CD4-positive, alpha-beta T cell treated with Interleukin-15 for 1 hour (primary cell): ENCODE results near the gene CRK.

ENCODE experiments used
- DNase-seq: peaks from one replicate; pipeline ENCODE4 v3.0.0-alpha.2; 2020

CRK gene

DNA sequence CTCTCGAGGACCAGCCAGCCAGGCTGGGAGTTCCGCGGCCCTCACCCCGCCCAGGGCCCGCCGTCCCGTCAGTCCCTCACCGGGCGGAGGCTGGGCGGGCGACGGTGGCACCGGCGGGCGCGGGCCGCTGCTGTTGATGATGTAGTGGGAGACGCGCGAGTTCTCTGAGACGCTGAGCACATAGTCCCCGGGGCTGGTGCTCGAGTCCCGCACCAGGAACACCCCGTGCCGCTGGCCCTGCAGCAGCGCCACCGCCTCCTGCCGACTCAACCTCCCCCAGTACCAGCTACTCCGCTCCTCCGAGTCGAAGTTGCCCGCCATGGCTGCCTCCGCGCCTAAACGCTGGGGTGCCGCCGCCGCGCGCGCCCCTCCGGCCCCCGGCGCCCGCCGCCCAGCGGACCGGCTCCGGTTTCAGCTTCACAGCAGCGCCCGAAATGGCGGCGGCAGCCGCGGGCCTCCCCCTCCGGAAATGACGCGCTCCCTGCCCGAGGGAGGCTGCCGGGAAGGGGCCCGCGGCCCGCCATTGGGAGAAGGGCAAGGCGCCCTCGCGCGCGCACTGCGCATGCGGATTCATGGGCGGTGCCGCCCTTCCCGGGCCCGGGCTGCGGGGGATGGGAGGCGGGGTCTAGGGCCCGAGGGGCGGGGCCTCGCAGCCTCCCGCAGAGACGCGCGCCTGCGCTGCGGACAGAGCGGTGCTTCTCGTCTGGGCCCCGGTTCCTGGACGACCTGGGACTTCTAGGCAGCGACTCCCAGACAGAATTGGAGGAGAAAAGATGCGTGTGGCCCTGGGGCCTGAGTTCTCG, at the start of gene CRK:
Gene CRK, minus strand, starts transcription at position 436 of the 803 bp plus-strand sequence. Its CDS starts 115 bp downstream, at position 321.
- peak; percentile 97 for DNase-seq

DNA sequence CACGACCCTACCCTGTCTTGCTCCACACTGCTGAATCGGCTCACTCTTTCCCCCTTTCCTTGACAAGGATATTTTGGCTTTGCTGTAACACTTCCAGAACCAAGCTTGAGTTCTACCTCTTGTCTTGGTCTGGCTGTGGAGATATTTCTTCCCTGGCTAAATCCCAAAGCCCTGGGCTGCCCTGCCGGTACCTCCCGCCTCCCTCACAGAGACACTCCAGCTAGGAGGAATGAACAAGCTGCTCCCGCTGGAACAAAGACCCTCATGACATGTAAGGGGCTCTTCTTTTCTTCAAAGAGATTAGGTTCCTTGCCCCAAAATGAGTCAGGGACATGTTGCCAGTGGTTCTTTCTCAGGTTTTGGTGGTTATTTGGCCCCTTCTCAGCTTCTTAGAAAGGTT, 49.6 kb upstream of the CRK start:
- DNase-seq = no peak

DNA sequence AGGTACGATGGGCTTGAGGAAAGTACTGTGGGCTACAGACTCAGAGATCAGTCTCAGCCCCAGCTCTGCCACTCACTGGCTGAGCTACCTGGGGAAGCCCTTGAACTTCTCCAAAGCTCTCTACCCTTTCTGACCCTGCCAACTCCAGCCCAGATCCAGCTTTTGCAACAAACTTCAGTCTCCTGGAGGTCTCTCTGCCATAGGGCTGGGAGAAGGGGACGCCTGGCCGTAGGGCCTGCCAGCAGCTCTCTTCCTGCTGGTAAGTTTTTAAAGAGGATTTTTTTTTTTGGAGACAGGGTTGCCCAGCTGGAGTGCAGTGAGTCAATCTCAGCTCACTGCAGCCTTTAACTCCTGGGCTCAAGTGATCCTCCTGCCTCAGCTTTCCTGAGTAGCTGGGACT, 48.8 kb upstream of the CRK start:
- no peak for DNase-seq

DNA sequence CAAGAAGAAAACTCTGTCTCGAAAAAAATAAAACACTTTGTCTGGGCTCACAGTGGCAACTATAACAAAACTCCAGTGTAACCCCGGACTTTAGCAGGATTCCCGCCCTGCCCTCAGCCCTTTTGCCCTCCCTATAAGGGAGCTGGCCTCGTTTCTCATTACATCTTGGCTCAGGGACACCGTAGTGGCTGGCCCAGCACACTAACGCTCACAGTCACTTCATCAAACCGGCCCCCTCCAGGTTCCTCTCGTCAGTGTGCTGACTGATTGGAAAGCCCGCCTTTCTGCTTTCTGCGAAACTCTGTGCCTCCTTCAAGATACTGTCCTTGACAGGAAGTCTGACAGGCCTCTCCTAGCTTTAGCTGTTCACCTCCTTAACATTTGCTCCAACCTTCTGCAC, 47.7 kb upstream of the CRK start:
- DNase-seq = no peak

DNA sequence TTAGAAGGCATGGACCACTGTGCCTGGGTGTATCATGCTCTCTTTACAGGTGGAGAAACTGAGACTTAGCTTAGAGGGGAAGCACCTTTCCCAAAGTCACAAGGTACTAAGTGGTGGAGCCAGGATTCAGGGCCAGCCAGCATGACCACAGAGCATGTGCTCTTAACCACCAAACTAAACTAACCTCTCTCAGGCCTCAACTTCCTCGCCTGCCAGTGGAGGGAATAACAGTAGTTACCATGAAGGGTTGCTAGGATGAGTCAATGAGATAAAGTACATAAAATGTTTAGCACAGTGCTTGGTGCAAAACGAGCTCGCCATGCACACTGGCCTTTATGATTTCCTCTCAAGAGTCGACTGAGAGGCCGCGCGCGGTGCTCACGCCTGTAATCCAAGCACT, 42.8 kb upstream of the CRK start:
- no peak for DNase-seq

- no peak for DNase-seq
Measured at GRCh38 chr17:1498233-1498632, 42.2 kb upstream of the CRK start.

DNA sequence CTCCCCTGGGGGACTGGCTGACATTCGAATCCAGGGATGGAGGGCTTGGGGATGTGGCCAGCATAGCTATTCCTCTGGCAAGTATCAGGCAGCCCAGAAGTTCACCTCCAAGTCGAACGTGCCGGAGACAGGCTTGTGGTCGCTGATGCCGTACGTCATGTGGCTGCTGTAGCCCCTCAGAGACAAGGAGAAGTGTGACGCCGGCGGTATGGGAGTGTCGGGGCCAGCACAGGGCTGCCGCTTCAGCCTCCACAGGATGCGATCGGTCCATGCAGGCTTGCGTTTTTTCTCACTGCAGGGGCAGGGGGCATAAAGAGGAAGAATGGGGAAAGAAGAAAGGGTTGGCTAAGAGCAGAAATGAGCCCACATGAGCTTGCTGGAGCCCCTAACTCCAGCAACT, 41.8 kb upstream of the CRK start:
- DNase-seq = no peak

GRCh38 chr17:1496869-1497268, 40.8 kb upstream of the CRK start:
- DNase-seq = no peak

DNA sequence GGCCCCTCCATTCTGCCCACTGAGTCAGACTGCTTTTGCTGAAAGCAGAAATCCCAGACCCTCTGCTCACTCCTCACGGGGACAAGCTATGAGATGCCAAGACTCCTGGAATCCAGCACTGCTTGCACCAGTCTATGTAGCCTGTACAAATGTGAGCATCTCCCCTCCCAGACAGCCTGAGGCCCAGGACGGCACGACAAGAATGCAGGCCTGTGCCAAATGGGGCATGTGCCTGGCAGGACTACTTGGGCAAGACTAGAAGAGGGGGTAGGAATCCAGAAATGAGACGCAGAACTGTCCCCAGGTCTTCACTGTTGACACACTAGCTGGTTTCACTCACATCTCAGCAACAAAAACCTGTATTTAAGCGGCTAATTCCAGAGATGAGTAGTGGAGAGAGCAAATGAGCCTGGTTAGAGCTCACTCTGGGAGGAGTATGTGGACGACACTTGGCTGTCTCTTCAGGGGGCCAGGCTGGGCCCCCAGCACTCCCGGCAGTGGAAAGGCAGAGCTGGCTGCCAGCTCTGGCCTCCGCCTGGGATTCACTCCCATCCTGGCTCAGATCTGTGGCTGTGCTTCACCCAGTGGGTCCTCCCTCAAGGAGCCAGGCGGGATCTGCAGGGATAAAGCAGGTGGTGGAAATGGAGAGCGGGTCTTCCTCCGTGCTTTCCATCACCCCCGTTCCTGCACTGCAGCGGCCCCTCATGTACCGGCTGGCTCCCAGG, 39.4 kb upstream of the CRK start:
- DNase-seq = no peak

DNA sequence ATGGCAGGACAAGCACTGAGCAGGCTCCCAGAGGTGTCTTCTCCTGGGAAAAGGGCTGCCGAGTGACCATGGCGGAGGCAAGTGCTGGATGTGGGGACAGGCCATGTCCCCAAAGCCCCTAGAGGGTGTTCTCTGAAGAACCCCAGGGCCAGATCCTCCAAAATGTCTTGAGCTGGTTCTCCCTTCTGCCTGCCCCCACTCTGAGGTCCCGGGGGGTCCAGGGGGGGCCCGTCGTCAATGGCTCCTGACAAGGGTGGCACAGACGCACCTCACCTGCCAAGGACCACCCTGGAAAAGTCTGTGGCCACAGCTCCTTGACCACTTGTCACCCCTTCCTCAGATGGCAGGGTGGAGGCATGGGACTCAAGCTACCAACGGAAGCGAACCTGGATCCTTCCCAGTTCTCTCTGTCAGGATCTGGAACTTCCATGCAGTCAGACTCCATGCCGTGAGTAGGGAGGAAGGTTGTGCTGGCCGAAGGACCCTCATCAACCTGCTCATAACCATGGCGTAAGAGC, 38.8 kb upstream of the CRK start:
- no peak for DNase-seq

DNA sequence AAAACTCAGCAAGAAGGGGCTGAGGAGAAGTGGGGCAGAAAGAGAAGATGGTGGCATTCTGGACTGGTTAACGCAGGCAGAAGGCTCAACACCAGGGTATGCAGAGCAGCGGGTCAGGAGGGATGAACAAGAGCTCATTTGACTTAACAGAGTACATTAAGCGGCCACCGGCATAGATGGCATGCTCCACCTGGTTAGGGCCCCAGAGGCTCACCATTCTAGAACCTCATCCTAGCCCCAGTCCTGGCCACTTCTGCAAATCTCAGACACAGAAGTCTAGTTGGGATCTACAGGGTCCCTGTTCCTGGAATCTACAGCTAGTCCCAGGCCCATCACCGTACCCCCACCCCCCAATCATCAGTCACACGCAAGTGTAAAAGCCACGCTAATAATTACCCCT, 38.2 kb upstream of the CRK start:
- no peak for DNase-seq

DNA sequence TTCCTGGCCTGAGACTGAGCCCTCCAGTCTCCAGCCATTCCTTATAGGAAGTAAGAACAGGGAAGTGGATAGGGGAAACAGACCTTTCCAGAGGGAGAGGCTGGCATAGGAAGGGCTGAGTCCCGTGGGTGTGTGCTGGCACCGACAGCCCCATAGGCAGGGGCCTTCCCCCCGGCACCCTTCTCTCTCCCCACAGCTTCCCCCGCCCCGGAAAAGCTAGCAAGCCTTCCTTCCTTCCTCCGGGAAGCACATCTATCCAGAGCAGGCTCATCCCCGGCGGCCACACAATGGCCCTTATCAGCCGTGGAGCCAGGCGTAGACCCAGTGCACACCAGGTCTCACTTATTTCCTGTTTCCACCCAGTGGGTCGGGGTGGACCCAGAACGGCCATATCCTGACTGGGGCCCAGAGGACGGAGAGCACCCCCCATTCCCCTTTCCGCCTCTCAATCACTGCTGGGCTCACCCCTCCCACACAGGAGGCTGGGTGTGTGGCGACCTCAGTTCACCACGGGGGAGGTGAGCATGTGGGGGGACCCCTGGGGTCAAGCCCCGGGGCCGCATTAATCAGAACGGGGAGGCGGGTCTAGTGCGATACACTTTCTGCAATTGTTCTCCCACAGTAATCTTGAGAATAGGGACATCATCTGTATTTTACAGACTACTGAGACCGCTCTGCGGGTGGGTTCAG, 37.4 kb upstream of the CRK start:
- no peak for DNase-seq

DNA sequence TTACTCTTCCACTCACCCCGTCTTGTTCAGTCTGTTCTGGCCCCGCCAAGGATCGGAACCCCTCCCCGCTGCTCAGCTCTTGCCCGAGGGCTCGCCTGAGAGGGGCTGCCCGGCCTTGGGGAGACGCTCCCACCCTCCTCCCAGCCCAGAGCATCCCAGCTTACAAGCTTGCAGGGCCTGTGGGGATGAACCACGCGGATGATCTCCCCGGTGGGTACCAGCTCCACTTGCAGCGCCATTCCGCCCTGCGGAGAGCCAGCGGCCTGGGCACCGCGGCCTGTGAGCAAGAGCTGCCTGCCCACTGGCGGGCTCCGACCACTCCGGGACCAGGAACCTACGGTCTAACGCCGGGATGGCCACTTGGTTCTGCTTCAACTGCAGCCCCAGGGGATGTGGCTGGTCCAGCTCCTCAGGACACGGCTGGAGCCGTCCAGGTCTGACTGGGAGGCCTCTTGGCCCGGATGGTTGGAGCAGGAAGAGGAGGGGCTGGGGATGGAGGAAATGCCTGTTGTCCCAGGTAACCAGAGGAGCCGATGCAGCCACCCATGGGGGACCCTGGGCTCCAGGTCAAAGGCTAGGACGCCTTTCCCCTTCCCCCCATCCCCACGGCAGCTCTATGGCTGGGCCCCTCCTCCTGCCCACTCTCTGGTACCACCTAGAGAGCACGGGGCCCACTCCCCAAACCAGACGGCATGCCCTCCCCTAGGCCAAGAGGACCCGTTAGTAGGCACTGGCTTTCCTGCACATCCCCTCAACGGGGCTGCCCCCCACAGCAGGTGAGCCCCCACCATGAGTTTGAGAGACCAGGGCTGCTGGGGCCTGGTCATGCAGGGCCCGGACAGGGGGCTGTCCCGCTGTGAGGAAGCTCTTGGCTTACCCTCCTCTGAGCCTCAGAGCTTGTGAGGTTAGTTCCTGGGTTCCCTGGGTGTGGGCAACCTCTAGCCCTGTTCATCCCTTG, 36.5 kb upstream of the CRK start, which contains the start of gene MYO1C:
Gene MYO1C, minus strand, starts transcription at position 438 of the 958 bp plus-strand sequence. Its CDS starts 199 bp downstream, at position 239.
- DNase-seq = no peak

GRCh38 chr17:1491443-1492248, 35.6 kb upstream of the CRK start:
- DNase-seq = peak; percentile 47

DNA sequence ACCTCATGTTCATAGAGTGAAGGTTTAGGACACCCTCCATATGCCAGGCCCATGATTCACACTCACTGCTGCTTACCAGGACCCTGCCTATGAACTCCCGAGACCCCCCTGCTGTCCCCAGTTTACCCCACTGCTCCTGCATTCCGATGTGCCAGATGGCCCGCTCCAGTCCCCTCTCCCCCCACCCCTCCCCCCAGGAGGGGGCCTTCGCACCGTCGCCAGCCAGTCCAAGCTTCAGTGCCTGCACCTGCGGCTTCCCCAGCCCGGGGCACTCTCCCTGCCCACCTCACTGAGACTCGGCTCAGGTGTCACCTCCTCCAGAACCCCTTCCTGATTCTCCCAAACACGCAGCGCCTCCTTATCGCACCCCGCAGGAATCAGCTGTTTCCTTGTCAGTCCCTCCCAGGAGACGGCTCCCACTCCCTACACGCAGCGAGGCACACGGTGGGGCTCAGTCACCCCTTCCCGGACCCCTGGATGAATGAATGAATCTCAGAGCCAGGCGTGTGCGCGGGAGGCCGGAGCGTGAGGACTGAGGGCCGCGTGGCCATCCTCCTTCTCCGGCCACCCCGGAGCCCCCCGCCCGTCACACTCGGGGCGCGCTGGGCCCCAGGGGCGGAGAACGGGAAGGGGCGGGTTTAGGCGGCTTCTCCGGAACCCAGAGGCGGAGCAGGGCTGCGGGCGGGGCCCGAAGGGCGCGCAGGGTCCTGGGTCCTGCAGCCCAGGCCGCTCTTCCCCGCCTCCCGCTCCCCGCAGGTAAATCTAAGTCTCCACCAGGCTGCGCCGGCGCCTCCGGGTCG, 34.8 kb upstream of the CRK start:
- peak; percentile 62 for DNase-seq

DNA sequence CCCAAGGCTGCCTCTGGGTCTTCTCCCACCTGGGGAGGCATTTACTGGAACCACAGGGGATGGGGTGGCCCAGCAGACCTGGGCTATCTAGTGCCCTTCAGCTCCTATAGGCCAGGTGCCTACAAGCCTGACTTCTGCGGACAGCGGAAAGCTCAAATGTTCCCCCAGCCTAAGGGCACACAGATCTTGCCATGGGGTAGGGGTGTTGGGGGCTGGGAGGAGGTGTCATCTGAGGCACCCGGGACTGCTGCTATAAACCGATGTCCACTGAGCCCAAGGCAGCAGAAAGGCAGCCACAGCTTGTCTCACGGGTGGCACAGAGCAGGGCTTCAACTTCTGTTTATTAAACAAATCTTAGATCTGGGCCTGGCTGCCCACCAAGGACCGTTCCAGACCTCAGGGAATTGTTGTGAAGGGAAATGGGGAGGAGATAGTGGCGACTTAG, 32.8 kb upstream of the CRK start:
- DNase-seq = no peak

GRCh38 chr17:1487939-1488825, 32.1 kb upstream of the CRK start:
- DNase-seq = peak; percentile 69

DNA sequence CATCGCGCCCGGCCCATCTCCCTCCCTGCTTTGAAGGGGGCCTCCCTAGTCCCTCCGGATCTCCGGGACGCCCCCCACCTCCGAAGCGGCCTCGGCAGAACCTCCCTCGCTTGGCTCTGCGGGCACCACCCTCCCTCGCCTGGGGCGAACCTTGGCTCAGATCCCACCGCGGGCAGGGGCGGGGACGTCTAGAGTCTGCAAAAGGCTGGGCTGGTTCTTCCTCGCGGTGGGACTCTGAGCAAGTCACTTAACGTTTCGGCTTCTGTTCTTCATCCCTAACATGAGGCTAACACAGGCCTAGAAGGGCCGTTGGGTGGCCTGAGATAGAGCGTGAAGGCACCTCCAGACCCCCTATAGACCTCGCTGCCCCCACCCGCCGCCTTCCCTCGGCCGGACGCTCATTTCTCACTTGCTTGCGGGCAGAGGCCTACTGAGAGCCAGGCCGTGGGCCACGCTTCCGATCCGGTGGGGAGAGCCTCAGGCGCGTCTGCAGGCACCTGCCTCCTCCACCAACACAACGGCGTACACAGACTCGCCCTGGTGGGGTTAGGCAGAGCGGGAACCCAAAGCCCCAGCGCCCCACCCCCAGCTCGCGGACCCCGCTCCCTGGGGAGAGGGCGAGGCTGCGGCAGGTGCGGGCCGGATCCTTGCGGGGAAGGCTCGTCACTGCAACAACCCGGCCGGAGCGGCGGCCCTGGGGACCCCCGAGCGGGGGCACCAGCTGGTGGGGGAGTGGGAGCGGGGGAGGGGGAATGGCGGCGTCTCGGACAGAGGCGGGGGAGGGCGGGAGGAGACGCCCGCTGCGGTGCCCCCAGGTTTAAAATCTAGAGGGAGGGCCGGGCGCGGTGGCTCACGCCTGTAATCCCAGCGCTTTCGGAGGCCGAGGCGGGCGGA, 31.0 kb upstream of the CRK start:
- DNase-seq = peak; percentile 78
